ENCODE results near the gene LGALSL.

LGALSL gene

GRCh38 chr2:64434039-64434657 lies 19.8 kb upstream of the LGALSL start:
- Histone ChIP-seq H2AFZ (ENCODE audit: low read depth, low read length, severe bottlenecking) (no peak overlapping the region), H3K79me2 (ENCODE audit: insufficient read depth, low read length) (no peaks in the 10 kb centered on the region), H3K36me3 (ENCODE audit: low read length) (no peaks in the 10 kb centered on the region), H3K9ac (ENCODE audit: low read length) (no peak overlapping the region), H3K27me3 (ENCODE audit: low read length) (no peaks in the 10 kb centered on the region), H4K20me1 (ENCODE audit: low read depth, low read length) (no peaks in the 10 kb centered on the region), H3K9me3 (ENCODE audit: insufficient read depth, low read length) (no peaks in the 10 kb centered on the region), H3K4me2 (ENCODE audit: low read depth, low read length, poor library complexity, severe bottlenecking) (no peak overlapping the region), H3F3A (ENCODE audit: insufficient read depth) (no peaks in the 10 kb centered on the region), H3K9me2 (replicated peaks; ENCODE audit: insufficient read depth, low read length) (no peaks in the 10 kb centered on the region), H3K27ac (ENCODE audit: low read depth, low read length) (no peak overlapping the region), H3K4me3 (ENCODE audit: insufficient read depth, low read length, poor library complexity, severe bottlenecking) (no peak overlapping the region)
- TF ChIP-seq CTCF (IDR thresholded peaks at IDR 0.05; ENCODE audit: insufficient read depth, low read length, poor library complexity, severe bottlenecking), result no peak

GRCh38 chr2:64437883-64438282 lies 16.1 kb upstream of the LGALSL start:
- no peaks in the 10 kb centered on the region for H3K27me3 ChIP-seq (ENCODE audit: low read length)
- no peak for TF ChIP-seq EZH2phosphoT487 (conservative IDR thresholded peaks at IDR 0.05; ENCODE audit: low read length)
- no peak for TF ChIP-seq CTCF (IDR thresholded peaks at IDR 0.05; ENCODE audit: insufficient read depth, low read length, poor library complexity, severe bottlenecking)
- no peaks in the 10 kb centered on the region for H3F3A ChIP-seq (ENCODE audit: insufficient read depth)
- no peaks in the 10 kb centered on the region for H3K79me2 ChIP-seq (ENCODE audit: insufficient read depth, low read length)
- no peaks in the 10 kb centered on the region for H3K9me2 ChIP-seq (replicated peaks; ENCODE audit: insufficient read depth, low read length)
- no peak overlapping the region for H3K4me2 ChIP-seq (ENCODE audit: low read depth, low read length, poor library complexity, severe bottlenecking)
- no peaks in the 10 kb centered on the region for H3K36me3 ChIP-seq (ENCODE audit: low read length)
- no peak overlapping the region for H3K27ac ChIP-seq (ENCODE audit: low read depth, low read length)
- H3K9ac ChIP-seq (ENCODE audit: low read length), result no peak overlapping the region
- H2AFZ ChIP-seq (ENCODE audit: low read depth, low read length, severe bottlenecking), result no peak overlapping the region
- no peak overlapping the region for H3K4me3 ChIP-seq (ENCODE audit: insufficient read depth, low read length, poor library complexity, severe bottlenecking)
- no peaks in the 10 kb centered on the region for H3K9me3 ChIP-seq (ENCODE audit: insufficient read depth, low read length)
- no peaks in the 10 kb centered on the region for H4K20me1 ChIP-seq (ENCODE audit: low read depth, low read length)

GRCh38 chr2:64439194-64439593 lies 14.8 kb upstream of the LGALSL start:
- Histone ChIP-seq H4K20me1 (ENCODE audit: low read depth, low read length) (no peaks in the 10 kb centered on the region), H3K27ac (ENCODE audit: low read depth, low read length) (no peak overlapping the region), H3K79me2 (ENCODE audit: insufficient read depth, low read length) (no peaks in the 10 kb centered on the region), H2AFZ (ENCODE audit: low read depth, low read length, severe bottlenecking) (no peak overlapping the region), H3K4me2 (ENCODE audit: low read depth, low read length, poor library complexity, severe bottlenecking) (no peak overlapping the region), H3K4me3 (ENCODE audit: insufficient read depth, low read length, poor library complexity, severe bottlenecking) (no peak overlapping the region), H3K9ac (ENCODE audit: low read length) (no peak overlapping the region), H3K27me3 (ENCODE audit: low read length) (no peaks in the 10 kb centered on the region), H3K9me2 (replicated peaks; ENCODE audit: insufficient read depth, low read length) (no peaks in the 10 kb centered on the region), H3F3A (ENCODE audit: insufficient read depth) (no peaks in the 10 kb centered on the region), H3K9me3 (ENCODE audit: insufficient read depth, low read length) (no peaks in the 10 kb centered on the region), H3K36me3 (ENCODE audit: low read length) (no peaks in the 10 kb centered on the region)
- TF ChIP-seq CTCF (IDR thresholded peaks at IDR 0.05; ENCODE audit: insufficient read depth, low read length, poor library complexity, severe bottlenecking) (no peak), EZH2phosphoT487 (conservative IDR thresholded peaks at IDR 0.05; ENCODE audit: low read length) (no peak)
